Stimulated activated CD4-positive, alpha-beta T cell treated with anti-CD3 and anti-CD28 coated beads, Interleukin-1b, Interleukin-23, amount 100 ng/mL, for 1 hour (primary cell): Measurements from ENCODE around the gene SLC26A11.
A peak's percentile ranks its signal among the peaks of the same experiment; 100 is the strongest.
"Not testable (repeated sequence)": the region's sequence is repeated elsewhere in the genome, so short reads cannot be mapped to it uniquely, and the experiment has no call there.

Source experiments
- DNase-seq, 2 donors: peaks; one replicate each; pipeline ENCODE4 v3.0.0-alpha.2; 2020; ENCODE audit warnings: low read depth in 2 of 2

Gene SLC26A11

GRCh38 chr17:80195671-80196529 lies 24.3 kb upstream of the SLC26A11 start:
- peak in 1 of 2 donors; percentile 40 for DNase-seq

GRCh38 chr17:80196652-80197051 lies 23.6 kb upstream of the SLC26A11 start:
- no peak for DNase-seq

- DNase-seq: no peak
These were observed 22.0 kb upstream of the SLC26A11 start for GRCh38 chr17:80198144-80198661.

- not testable (repeated sequence) for DNase-seq
These were observed 20.9 kb upstream of the SLC26A11 start for GRCh38 chr17:80199295-80199694.

- DNase-seq: no peak
These were observed 18.8 kb upstream of the SLC26A11 start for GRCh38 chr17:80201446-80201845.

- no peak for DNase-seq
These were observed 18.0 kb upstream of the SLC26A11 start for GRCh38 chr17:80202197-80202596.

GRCh38 chr17:80203471-80203963 lies 16.7 kb upstream of the SLC26A11 start:
- DNase-seq: no peak

GRCh38 chr17:80204626-80205468 lies 15.4 kb upstream of the SLC26A11 start:
- DNase-seq: no peak

GRCh38 chr17:80205811-80206210 lies 14.4 kb upstream of the SLC26A11 start:
- no peak for DNase-seq

- DNase-seq: no peak
These were observed 12.2 kb upstream of the SLC26A11 start for GRCh38 chr17:80208050-80208449.

GRCh38 chr17:80209765-80210164 lies 10.5 kb upstream of the SLC26A11 start:
- no peak for DNase-seq

GRCh38 chr17:80210348-80211108 lies 9.7 kb upstream of the SLC26A11 start:
- no peak for DNase-seq

GRCh38 chr17:80212109-80212508 lies 8.1 kb upstream of the SLC26A11 start:
- no peak for DNase-seq

- no peak for DNase-seq
These were observed 7.7 kb upstream of the SLC26A11 start for GRCh38 chr17:80212511-80212910.

- no peak for DNase-seq
These were observed 7.1 kb upstream of the SLC26A11 start for GRCh38 chr17:80212962-80213642.

GRCh38 chr17:80213643-80213975 lies 6.6 kb upstream of the SLC26A11 start:
- no peak for DNase-seq

GRCh38 chr17:80214012-80214877 lies 6.0 kb upstream of the SLC26A11 start:
- DNase-seq: no peak

GRCh38 chr17:80214878-80215210 lies 5.4 kb upstream of the SLC26A11 start:
- DNase-seq: no peak

GRCh38 chr17:80216473-80217456 lies 3.5 kb upstream of the SLC26A11 start:
- no peak for DNase-seq
